ENCODE measurements around the gene FNDC1. TPM values are rescaled to one million over a fixed set of nuclear protein-coding genes. Genes with fewer than 3 reads are reported as not detected.

FNDC1 gene
- total RNA-seq, 1 donor from 2014 or later, result not detected

GRCh38 chr6:159178847-159179246 lies 9.6 kb downstream of the FNDC1 start:
- H2AFZ ChIP-seq (replicated peaks), result no peak overlapping the region
- no peaks in the 10 kb centered on the region for H3K9me3 ChIP-seq (ENCODE audit: low read depth)
- DNase-seq (ENCODE audit: low spot score), result no peak
- H3K36me3 ChIP-seq, result no peaks in the 10 kb centered on the region
- TF ChIP-seq EZH2phosphoT487 (IDR thresholded peaks at IDR 0.05) (no peak), CTCF (IDR thresholded peaks at IDR 0.05) (no peak), EZH2 (IDR thresholded peaks at IDR 0.05) (no peak)
- no peaks in the 10 kb centered on the region for H3F3A ChIP-seq (ENCODE audit: low read depth)
- Mint-ChIP-seq H3K4me3 (no peak overlapping the region), H3K4me1 (peaks cover 6% of the 10 kb centered on the region), H3K27ac (no peak overlapping the region), H3K36me3 (no peaks in the 10 kb centered on the region), H3K9me3 (no peaks in the 10 kb centered on the region), H3K27me3 (ENCODE audit: insufficient read depth, low read depth) (peaks cover 9% of the 10 kb centered on the region)
- no peak overlapping the region for H3K9ac ChIP-seq
- no peak overlapping the region for H3K27ac ChIP-seq
- H3K4me2 ChIP-seq, result no peak overlapping the region
- no peak overlapping the region for H3K4me3 ChIP-seq
- peaks cover 26% of the 10 kb centered on the region for H3K27me3 ChIP-seq
- no peaks in the 10 kb centered on the region for H3K4me1 ChIP-seq
- H3K79me2 ChIP-seq (ENCODE audit: low read depth), result no peaks in the 10 kb centered on the region
- H4K20me1 ChIP-seq (ENCODE audit: low read depth), result no peaks in the 10 kb centered on the region

GRCh38 chr6:159180001-159180400 lies 10.8 kb downstream of the FNDC1 start:
- Histone ChIP-seq H3K27ac (no peak overlapping the region), H3K27me3 (peaks cover 14% of the 10 kb centered on the region), H3F3A (ENCODE audit: low read depth) (no peaks in the 10 kb centered on the region), H3K9me3 (ENCODE audit: low read depth) (no peaks in the 10 kb centered on the region), H3K4me2 (no peak overlapping the region), H4K20me1 (ENCODE audit: low read depth) (no peaks in the 10 kb centered on the region), H2AFZ (replicated peaks) (no peak overlapping the region), H3K4me3 (no peak overlapping the region), H3K79me2 (ENCODE audit: low read depth) (no peaks in the 10 kb centered on the region), H3K36me3 (no peaks in the 10 kb centered on the region), H3K4me1 (no peaks in the 10 kb centered on the region), H3K9ac (no peak overlapping the region)
- peaks cover 3% of the 10 kb centered on the region for H3K4me1 Mint-ChIP-seq
- peaks cover 6% of the 10 kb centered on the region for H3K27me3 Mint-ChIP-seq (ENCODE audit: insufficient read depth, low read depth)
- TF ChIP-seq CTCF (IDR thresholded peaks at IDR 0.05) (no peak), EZH2phosphoT487 (IDR thresholded peaks at IDR 0.05) (no peak), EZH2 (IDR thresholded peaks at IDR 0.05) (no peak)
- H3K4me3 Mint-ChIP-seq, result no peak overlapping the region
- H3K27ac Mint-ChIP-seq, result no peak overlapping the region
- no peaks in the 10 kb centered on the region for H3K36me3 Mint-ChIP-seq
- H3K9me3 Mint-ChIP-seq, result no peaks in the 10 kb centered on the region
- DNase-seq (ENCODE audit: low spot score), result no peak

- H3K9ac ChIP-seq, result no peak overlapping the region
- no peak overlapping the region for H2AFZ ChIP-seq (replicated peaks)
- H3K4me3 ChIP-seq, result no peak overlapping the region
- DNase-seq (ENCODE audit: low spot score), result no peak
- no peak overlapping the region for H3K4me2 ChIP-seq
- no peak overlapping the region for H3K27ac ChIP-seq
- no peaks in the 10 kb centered on the region for H3K79me2 ChIP-seq (ENCODE audit: low read depth)
- Mint-ChIP-seq H3K9me3 (peaks cover 3% of the 10 kb centered on the region), H3K4me3 (no peak overlapping the region), H3K36me3 (no peaks in the 10 kb centered on the region), H3K4me1 (no peaks in the 10 kb centered on the region), H3K27me3 (ENCODE audit: insufficient read depth, low read depth) (peaks cover 2% of the 10 kb centered on the region), H3K27ac (no peak overlapping the region)
- no peaks in the 10 kb centered on the region for H4K20me1 ChIP-seq (ENCODE audit: low read depth)
- TF ChIP-seq CTCF (IDR thresholded peaks at IDR 0.05) (no peak), EZH2 (IDR thresholded peaks at IDR 0.05) (no peak), EZH2phosphoT487 (IDR thresholded peaks at IDR 0.05) (no peak)
- no peaks in the 10 kb centered on the region for H3K27me3 ChIP-seq
- no peaks in the 10 kb centered on the region for H3K4me1 ChIP-seq
- no peaks in the 10 kb centered on the region for H3F3A ChIP-seq (ENCODE audit: low read depth)
- no peaks in the 10 kb centered on the region for H3K9me3 ChIP-seq (ENCODE audit: low read depth)
- no peaks in the 10 kb centered on the region for H3K36me3 ChIP-seq
Measured at GRCh38 chr6:159181914-159182313, 12.7 kb downstream of the FNDC1 start.

Data from neural progenitor cell (in vitro differentiated cells).